Hepatocyte (in vitro differentiated cells): Measurements from ENCODE around the gene CRNKL1. TPM values are rescaled to one million over a fixed set of nuclear protein-coding genes. Genes with fewer than 3 reads are reported as not detected.

Experiments
- DNase-seq: peaks from one replicate; pipeline ENCODE4 v3.0.0-alpha.2; 2016; ENCODE audit warnings: low spot score
- H2AFZ ChIP-seq: fragments of 200-600 bp; sonication (generic); 2 replicates; pipeline ENCODE4 v1.6.0; 2016; ENCODE audit warnings: antibody characterized with exemption, mild to moderate bottlenecking
- H3K27ac ChIP-seq: fragments of 200-600 bp; sonication (generic); 2 replicates; pipeline ENCODE4 v1.5.1; 2016; ENCODE audit warnings: mild to moderate bottlenecking
- H3K27me3 ChIP-seq: fragments of 200-600 bp; sonication (generic); 2 replicates; pipeline ENCODE4 v1.6.1; 2016
- H3K36me3 ChIP-seq: fragments of 200-600 bp; sonication (generic); replicated peaks from 2 replicates; pipeline ENCODE4 v1.5.1; 2016; ENCODE audit warnings: low read depth; ENCODE audit not compliant: insufficient read depth
- H3K4me1 ChIP-seq: fragments of 200-600 bp; sonication (generic); 2 replicates; pipeline ENCODE4 v1.5.1; 2016; ENCODE audit warnings: mild to moderate bottlenecking, moderate library complexity; ENCODE audit not compliant: insufficient read depth
- H3K4me2 ChIP-seq: fragments of 200-600 bp; sonication (generic); 2 replicates; pipeline ENCODE4 v1.6.0; 2016
- H3K4me3 ChIP-seq: fragments of 200-600 bp; sonication (generic); 2 replicates; pipeline ENCODE4 v1.5.1; 2016; ENCODE audit warnings: mild to moderate bottlenecking
- H3K79me2 ChIP-seq: fragments of 200-600 bp; sonication (generic); 2 replicates; pipeline ENCODE4 v1.6.0; 2017; ENCODE audit warnings: mild to moderate bottlenecking
- H3K9me2 ChIP-seq: fragments of 200-600 bp; sonication (generic); replicated peaks from 2 replicates; pipeline ENCODE4 v1.6.0; 2017; ENCODE audit warnings: mild to moderate bottlenecking; ENCODE audit not compliant: insufficient read depth
- H3K9me3 ChIP-seq: fragments of 200-600 bp; sonication (generic); 2 replicates; pipeline ENCODE4 v1.5.1; 2016; ENCODE audit warnings: low read depth, mild to moderate bottlenecking
- H4K20me1 ChIP-seq: fragments of 200-600 bp; sonication (generic); 2 replicates; pipeline ENCODE4 v1.6.0; 2016; ENCODE audit warnings: mild to moderate bottlenecking; ENCODE audit not compliant: insufficient read depth, poor library complexity, severe bottlenecking
- EZH2 ChIP-seq: fragments of 200-600 bp; sonication (generic); IDR thresholded peaks from 2 replicates; pipeline ENCODE4 v1.6.1; 2016; ENCODE audit warnings: antibody characterized with exemption, mild to moderate bottlenecking, borderline replicate concordance
- EZH2phosphoT487 ChIP-seq: fragments of 200-600 bp; sonication (generic); IDR thresholded peaks from one replicate; pipeline ENCODE4 v1.6.1; 2018; ENCODE audit warnings: antibody characterized with exemption, mild to moderate bottlenecking, low read depth, moderate library complexity; ENCODE audit not compliant: unreplicated experiment, severe bottlenecking
- WGBS: methylation state at CpG from one replicate; pipeline ENCODE4 v1.1.6; 2016; ENCODE audit warnings: low lambda C conversion rate; ENCODE audit errors: missing lambda C conversion rate; 5-methylcytosine and 5-hydroxymethylcytosine counted together
- polyA plus RNA-seq: library from polyadenylated mRNA; unstranded; fragments of >200 nt; fragmentation: Nextera tagmentation; extraction: Ambion mirVana; gene quantifications from 2 replicates; pipeline ENCODE4 v1.2.1, GENCODE V29; 2016
- total RNA-seq: library from RNA; depleted of rRNA; stranded (reverse); fragments of >200 nt; gene quantifications from 2 replicates; pipeline ENCODE4 v1.2.3, GENCODE V29; 2014
- TF ChIP-seq, protein P1 (sequence below): fragments of 200-600 bp; sonication (generic); IDR thresholded peaks from 2 replicates; pipeline ENCODE4 v1.5.1; 2016; ENCODE audit warnings: antibody characterized with exemption, mild to moderate bottlenecking; ENCODE audit not compliant: poor library complexity

The CRNKL1 gene
- total and polyA plus RNA-seq, 2 experiments from 2014 or later, result 14.6 to 25.4 TPM

DNA sequence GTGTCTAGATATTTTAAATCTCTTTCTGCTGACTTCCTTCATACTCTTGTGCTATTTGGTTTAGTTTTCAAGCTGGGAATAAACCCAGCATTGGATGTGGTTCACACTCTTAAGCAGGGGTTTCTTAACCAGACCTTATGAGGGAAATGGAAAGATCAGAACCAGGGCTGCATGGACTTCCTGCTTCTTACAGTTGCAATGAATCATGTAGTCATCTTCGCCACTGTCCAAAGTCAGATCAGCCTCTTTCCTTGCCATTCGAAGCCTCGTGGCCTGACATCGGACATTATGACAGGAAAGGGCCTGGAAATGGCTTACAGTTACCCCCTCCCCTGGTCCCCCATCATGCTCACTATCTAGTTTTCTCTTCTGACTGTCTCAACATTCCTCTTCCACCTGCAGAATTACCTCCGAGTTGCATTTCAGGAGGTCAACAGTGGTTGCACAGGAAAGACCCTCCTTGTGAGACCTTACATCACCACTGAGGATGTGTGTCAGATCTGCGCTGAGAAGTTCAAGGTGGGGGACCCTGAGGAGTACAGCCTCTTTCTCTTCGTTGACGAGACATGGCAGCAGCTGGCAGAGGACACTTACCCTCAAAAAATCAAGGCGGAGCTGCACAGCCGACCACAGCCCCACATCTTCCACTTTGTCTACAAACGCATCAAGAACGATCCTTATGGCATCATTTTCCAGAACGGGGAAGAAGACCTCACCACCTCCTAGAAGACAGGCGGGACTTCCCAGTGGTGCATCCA is 51.9 kb downstream of the CRNKL1 start:
- Histone ChIP-seq H3K9me2 (no peaks in the 10 kb centered on the region), H2AFZ (no peak overlapping the region), H3K36me3 (no peaks in the 10 kb centered on the region), H3K79me2 (no peaks in the 10 kb centered on the region), H3K27me3 (no peaks in the 10 kb centered on the region), H3K4me1 (peaks cover 19% of the 10 kb centered on the region), H3K9me3 (no peaks in the 10 kb centered on the region), H3K27ac (no peak overlapping the region), H3K4me3 (no peak overlapping the region), H4K20me1 (no peaks in the 10 kb centered on the region), H3K4me2 (no peak overlapping the region)
- DNase-seq, result no peak
- TF ChIP-seq EZH2phosphoT487, result no peak
- TF ChIP-seq, protein P1, sequence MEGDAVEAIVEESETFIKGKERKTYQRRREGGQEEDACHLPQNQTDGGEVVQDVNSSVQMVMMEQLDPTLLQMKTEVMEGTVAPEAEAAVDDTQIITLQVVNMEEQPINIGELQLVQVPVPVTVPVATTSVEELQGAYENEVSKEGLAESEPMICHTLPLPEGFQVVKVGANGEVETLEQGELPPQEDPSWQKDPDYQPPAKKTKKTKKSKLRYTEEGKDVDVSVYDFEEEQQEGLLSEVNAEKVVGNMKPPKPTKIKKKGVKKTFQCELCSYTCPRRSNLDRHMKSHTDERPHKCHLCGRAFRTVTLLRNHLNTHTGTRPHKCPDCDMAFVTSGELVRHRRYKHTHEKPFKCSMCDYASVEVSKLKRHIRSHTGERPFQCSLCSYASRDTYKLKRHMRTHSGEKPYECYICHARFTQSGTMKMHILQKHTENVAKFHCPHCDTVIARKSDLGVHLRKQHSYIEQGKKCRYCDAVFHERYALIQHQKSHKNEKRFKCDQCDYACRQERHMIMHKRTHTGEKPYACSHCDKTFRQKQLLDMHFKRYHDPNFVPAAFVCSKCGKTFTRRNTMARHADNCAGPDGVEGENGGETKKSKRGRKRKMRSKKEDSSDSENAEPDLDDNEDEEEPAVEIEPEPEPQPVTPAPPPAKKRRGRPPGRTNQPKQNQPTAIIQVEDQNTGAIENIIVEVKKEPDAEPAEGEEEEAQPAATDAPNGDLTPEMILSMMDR, result no peak
- TF ChIP-seq EZH2, result no peak
- WGBS, result 96% methylated on average over 14 of the region's 14 CpGs

DNA sequence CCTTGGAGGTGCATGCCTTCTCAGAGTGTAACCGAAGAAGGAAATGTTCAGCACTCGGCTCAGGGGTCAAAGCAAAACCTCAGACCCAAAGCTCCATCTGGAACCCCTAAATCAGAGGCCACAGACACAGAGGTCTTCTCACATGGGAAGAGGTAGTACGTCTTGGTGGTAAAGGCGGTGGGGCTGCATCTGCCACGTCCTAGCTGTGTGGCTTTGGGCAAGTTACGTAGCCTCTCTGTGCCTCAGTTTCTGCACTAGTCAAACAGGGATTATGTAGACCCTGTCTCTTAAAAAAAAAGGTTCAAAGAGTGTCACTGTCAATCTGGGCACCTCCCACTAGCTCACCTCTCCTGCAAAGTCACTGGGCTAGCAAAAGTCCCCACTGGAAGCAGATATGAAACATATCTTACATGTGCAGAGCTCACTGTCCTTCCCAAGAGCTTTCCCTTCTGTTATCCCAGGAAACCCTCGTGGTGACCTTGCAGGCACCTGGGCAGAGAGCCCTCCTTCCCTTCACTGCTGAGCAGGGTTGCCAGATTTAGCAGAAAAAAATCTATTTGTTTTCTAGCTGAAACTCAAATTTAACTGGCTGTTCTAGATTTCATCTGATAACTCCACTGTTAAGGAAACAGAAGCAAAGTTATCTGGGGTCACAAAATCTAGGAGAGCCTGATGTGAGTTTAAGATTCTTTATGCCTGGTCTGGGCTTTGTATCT is 53.1 kb downstream of the CRNKL1 start:
- no peaks in the 10 kb centered on the region for H3K9me3 ChIP-seq
- H3K9me2 ChIP-seq, result no peaks in the 10 kb centered on the region
- TF ChIP-seq EZH2phosphoT487 (no peak), EZH2 (no peak)
- TF ChIP-seq, protein P1, result no peak
- H3K27ac ChIP-seq, result no peak overlapping the region
- H3K79me2 ChIP-seq, result no peaks in the 10 kb centered on the region
- H3K4me1 ChIP-seq, result peaks cover 30% of the 10 kb centered on the region
- no peaks in the 10 kb centered on the region for H3K27me3 ChIP-seq
- no peaks in the 10 kb centered on the region for H3K36me3 ChIP-seq
- no peak for DNase-seq
- no peak overlapping the region for H3K4me3 ChIP-seq
- no peak overlapping the region for H3K4me2 ChIP-seq
- no peak overlapping the region for H2AFZ ChIP-seq
- H4K20me1 ChIP-seq, result no peaks in the 10 kb centered on the region
- WGBS, result 86% methylated on average over 7 of the region's 7 CpGs

DNA sequence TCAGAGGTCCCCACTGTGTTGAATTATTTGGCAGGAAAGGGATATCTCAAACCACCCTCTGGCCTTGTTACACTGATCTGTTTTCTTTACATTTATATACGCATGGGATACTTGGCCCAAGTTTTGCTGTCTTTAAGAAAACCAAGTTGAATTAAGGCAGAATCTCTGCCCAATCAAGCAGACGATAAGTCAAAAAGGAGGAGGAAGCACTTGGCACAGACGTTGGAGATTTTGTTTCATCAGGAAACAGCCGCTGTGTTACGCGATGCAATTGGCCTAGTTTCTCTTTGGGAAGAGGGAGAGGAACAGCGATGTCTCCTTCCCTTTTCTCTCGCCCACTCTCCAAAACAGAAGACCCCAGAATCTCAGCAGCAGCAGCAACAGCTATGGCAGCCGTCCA is 55.3 kb downstream of the CRNKL1 start:
- Histone ChIP-seq H3K9me2 (no peaks in the 10 kb centered on the region), H4K20me1 (no peaks in the 10 kb centered on the region), H3K4me3 (no peak overlapping the region), H3K79me2 (peaks cover 4% of the 10 kb centered on the region), H3K36me3 (no peaks in the 10 kb centered on the region), H3K9me3 (no peaks in the 10 kb centered on the region), H3K27ac (no peak overlapping the region), H2AFZ (no peak overlapping the region), H3K27me3 (no peaks in the 10 kb centered on the region), H3K4me1 (peaks cover 34% of the 10 kb centered on the region), H3K4me2 (no peak overlapping the region)
- DNase-seq, result no peak
- 76% methylated on average over 9 of the region's 9 CpGs for WGBS
- no peak for TF ChIP-seq EZH2
- no peak for TF ChIP-seq EZH2phosphoT487
- TF ChIP-seq, protein P1, result no peak
